Tibial nerve (tissue), 4 donors: Measurements from ENCODE around the gene CHRM3. TPM values are rescaled to one million over a fixed set of nuclear protein-coding genes. Genes with fewer than 3 reads are reported as not detected.
"Not testable (repeated sequence)": the region's sequence is repeated elsewhere in the genome, so short reads cannot be mapped to it uniquely, and the experiment has no call there.

Source experiments
- DNase-seq, 2 donors: peaks; one replicate each; pipeline ENCODE4 v3.0.0-alpha.2; 2019; ENCODE audit warnings: low spot score in 2 of 2
- H3K27ac ChIP-seq, 4 donors: fragments of 200-600 bp; sonication (generic) in 3 of 4; one replicate each; pipeline ENCODE4 v1.5.1; 2017 to 2019; ENCODE audit warnings: mild to moderate bottlenecking in 1 of 4
- H3K27me3 ChIP-seq, 2 donors: fragments of 200-600 bp; sonication (generic) in 1 of 2; one replicate each; pipeline versions ENCODE4 v1.5.1 to v1.6.0; 2017 to 2019
- H3K36me3 ChIP-seq, 3 donors: fragments of 200-600 bp; sonication (generic); one replicate each; pipeline ENCODE4 v1.5.1; 2018 to 2019
- H3K4me1 ChIP-seq, 4 donors: fragments of 200-600 bp; sonication (generic) in 3 of 4; one replicate each; pipeline ENCODE4 v1.5.1; 2017 to 2019
- H3K4me3 ChIP-seq, 4 donors: fragments of 200-600 bp; sonication (generic) in 3 of 4; one replicate each; pipeline ENCODE4 v1.5.1; 2017 to 2019; ENCODE audit warnings: mild to moderate bottlenecking in 1 of 4, moderate library complexity in 1 of 4
- H3K9me3 ChIP-seq, 4 donors: fragments of 200-600 bp; sonication (generic) in 3 of 4; one replicate each; pipeline ENCODE4 v1.5.1; 2017 to 2019
- EP300 ChIP-seq, 2 donors: sonication (generic); formaldehyde crosslinking; IDR thresholded peaks; one replicate each; pipeline ENCODE4 v1.6.1; 2017; ENCODE audit warnings: antibody characterized with exemption in 2 of 2, mild to moderate bottlenecking in 1 of 2
- POLR2A ChIP-seq, 2 donors: fragments of 450-650 bp; IDR thresholded peaks; one replicate each; pipeline ENCODE4 v1.6.1; 2017; ENCODE audit warnings: antibody characterized with exemption in 2 of 2, mild to moderate bottlenecking in 2 of 2, moderate library complexity in 2 of 2
- WGBS, 2 donors: methylation state at CpG; one replicate each; pipeline ENCODE4 v1.1.5; 2018; 5-methylcytosine and 5-hydroxymethylcytosine counted together
- total RNA-seq, 4 donors: library from RNA; depleted of rRNA; stranded (reverse); fragments of >200 nt; gene quantifications; one replicate each; pipeline ENCODE4 v1.1.0, GENCODE V29; 2016
- TF ChIP-seq, protein P1 (sequence below), 5 experiments: fragments of 200-600 bp in 3 of 5; fragments of 450-650 bp in 2 of 5; sonication (generic) in 3 of 5; IDR thresholded peaks; one replicate each; pipeline ENCODE4 v1.5.1; 2016 to 2019; ENCODE audit warnings: antibody characterized with exemption in 5 of 5, mild to moderate bottlenecking in 3 of 5, moderate library complexity in 2 of 5

Gene CHRM3
- total RNA-seq, 4 donors from 2014 or later, result 0.20 to 6.5 (median 1.8) TPM

DNA sequence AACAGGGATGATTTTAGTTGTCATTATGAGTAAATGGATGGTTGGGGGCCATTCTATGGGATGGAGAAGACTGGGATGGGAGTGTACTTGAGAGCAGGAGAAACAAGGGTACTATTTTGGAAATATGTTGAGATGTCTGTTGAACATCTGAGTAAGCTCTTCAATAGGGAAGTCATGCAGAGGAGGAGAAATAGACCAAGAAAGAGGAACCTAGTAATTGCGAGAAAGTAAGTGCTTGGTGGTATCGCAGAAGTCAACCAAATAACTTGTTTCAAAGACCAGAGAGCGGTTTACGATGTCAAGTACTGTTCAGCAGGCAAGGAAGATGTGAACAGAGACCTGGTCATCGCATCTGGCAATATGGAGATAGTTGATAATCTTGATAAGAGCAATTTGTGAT is 22.4 kb upstream of the CHRM3 start:
- H3K4me1 ChIP-seq, result no peaks in the 10 kb centered on the region
- no peaks in the 10 kb centered on the region for H3K27me3 ChIP-seq
- WGBS, 2 donors, result 89 to 92% methylated on average over 5 of the region's 5 CpGs
- TF ChIP-seq, protein P1, sequence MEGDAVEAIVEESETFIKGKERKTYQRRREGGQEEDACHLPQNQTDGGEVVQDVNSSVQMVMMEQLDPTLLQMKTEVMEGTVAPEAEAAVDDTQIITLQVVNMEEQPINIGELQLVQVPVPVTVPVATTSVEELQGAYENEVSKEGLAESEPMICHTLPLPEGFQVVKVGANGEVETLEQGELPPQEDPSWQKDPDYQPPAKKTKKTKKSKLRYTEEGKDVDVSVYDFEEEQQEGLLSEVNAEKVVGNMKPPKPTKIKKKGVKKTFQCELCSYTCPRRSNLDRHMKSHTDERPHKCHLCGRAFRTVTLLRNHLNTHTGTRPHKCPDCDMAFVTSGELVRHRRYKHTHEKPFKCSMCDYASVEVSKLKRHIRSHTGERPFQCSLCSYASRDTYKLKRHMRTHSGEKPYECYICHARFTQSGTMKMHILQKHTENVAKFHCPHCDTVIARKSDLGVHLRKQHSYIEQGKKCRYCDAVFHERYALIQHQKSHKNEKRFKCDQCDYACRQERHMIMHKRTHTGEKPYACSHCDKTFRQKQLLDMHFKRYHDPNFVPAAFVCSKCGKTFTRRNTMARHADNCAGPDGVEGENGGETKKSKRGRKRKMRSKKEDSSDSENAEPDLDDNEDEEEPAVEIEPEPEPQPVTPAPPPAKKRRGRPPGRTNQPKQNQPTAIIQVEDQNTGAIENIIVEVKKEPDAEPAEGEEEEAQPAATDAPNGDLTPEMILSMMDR (IDR thresholded peaks at IDR 0.05), result no peak
- TF ChIP-seq POLR2A (IDR thresholded peaks at IDR 0.05), result no peak
- TF ChIP-seq EP300 (IDR thresholded peaks at IDR 0.05), result no peak
- H3K36me3 ChIP-seq, result no peaks in the 10 kb centered on the region
- no peak overlapping the region for H3K4me3 ChIP-seq
- H3K27ac ChIP-seq, result no peak overlapping the region
- DNase-seq, result no peak
- no peaks in the 10 kb centered on the region for H3K9me3 ChIP-seq

DNA sequence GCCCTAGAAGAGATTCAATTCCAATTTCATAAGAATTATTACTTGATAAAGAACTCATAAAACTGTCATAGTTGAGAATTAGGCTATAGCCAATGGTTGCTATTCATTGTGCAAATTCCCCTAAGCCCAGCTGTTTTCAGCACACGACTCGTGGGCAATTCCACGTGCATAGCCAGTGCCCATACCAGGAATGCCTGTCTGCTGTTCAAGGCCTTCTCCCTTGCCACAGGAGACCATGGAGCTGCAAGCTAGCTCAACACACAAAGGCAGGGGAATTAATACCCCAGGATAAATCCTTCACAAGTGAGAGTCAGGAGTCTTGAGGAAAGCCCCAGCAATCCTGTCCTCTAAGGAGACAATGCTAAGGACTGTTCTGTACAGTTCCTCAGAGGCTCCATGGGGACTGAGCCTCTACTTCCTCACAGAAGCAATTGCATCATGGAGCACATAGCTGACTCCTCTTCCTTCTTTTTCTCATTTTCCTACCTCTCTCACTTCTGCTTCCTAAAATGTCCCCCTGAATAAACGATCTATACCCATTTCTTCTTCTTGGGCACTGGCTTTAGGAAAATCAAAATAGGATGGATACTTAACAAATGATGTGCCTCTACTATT is 19.1 kb upstream of the CHRM3 start:
- H3K36me3 ChIP-seq, result no peaks in the 10 kb centered on the region
- H3K4me3 ChIP-seq, result no peak overlapping the region
- no peak overlapping the region for H3K27ac ChIP-seq
- no peaks in the 10 kb centered on the region for H3K9me3 ChIP-seq
- no peaks in the 10 kb centered on the region for H3K27me3 ChIP-seq
- 82 to 83% methylated on average over 4 of the region's 4 CpGs for WGBS, 2 donors
- H3K4me1 ChIP-seq, result no peaks in the 10 kb centered on the region
- TF ChIP-seq EP300 (IDR thresholded peaks at IDR 0.05) (peak in 1 of 2 donors; percentile 7), POLR2A (IDR thresholded peaks at IDR 0.05) (no peak)
- DNase-seq, result no peak

DNA sequence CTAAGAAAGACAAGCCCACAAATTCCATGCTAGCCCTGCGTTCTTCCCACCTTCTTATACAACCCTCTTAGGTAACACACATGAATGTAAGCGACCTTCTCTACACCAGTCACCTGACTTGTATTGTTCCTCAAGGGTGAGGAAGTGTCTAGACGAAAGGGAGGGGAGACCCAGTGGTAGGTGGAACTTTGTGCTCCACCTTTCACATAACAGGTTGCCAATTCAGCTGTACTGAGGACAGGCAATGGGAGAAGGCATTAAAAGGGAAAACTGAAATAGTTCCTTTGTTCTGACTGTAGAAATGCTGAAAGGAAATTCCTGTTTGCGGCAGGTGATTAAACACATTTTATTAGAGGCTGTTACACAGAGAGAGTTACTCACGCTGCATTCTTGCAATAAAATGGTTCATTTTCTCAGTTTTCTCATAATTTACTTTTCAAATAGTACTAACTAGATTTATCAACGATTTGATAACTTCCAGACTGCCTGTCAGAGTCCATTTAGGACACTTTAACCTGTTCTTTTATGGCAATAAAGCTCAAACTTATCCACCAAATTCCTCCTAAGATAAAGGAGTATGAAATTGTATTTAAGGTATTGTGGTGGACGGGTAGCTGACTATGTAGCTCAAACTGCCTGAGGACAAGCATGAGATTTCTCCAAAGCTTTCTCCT is 17.8 kb upstream of the CHRM3 start:
- WGBS, 2 donors, result 74 to 77% methylated on average over 7 of the region's 7 CpGs
- Histone ChIP-seq H3K4me3 (no peak overlapping the region), H3K36me3 (no peaks in the 10 kb centered on the region), H3K9me3 (no peaks in the 10 kb centered on the region), H3K4me1 (no peaks in the 10 kb centered on the region), H3K27ac (no peak overlapping the region), H3K27me3 (no peaks in the 10 kb centered on the region)
- TF ChIP-seq POLR2A (IDR thresholded peaks at IDR 0.05), result no peak
- no peak for DNase-seq

DNA sequence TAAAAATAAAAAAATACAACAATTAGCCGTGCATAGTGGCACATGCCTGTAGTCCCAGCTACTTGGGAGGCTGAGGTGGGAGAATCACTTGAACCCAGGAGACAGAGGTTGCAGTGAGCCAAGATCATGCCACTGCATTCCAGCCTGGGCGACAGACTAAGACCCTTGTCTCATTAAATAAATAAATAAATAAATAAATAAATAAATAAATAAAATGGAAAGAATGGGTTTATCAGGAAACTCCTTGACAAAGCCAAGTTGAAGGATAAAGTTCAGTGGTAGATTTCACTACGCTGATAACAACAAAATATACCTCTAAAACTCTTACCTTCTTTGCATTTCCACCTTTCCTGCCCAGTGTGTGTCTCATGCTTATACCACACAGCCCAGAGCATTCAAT is 15.5 kb upstream of the CHRM3 start:
- H3K36me3 ChIP-seq, H3K27ac ChIP-seq, H3K4me1 ChIP-seq, H3K27me3 ChIP-seq, H3K4me3 ChIP-seq, DNase-seq, H3K9me3 ChIP-seq: not testable (repeated sequence)
- WGBS, 2 donors, result 61 to 64% methylated on average over 3 of the region's 3 CpGs

DNA sequence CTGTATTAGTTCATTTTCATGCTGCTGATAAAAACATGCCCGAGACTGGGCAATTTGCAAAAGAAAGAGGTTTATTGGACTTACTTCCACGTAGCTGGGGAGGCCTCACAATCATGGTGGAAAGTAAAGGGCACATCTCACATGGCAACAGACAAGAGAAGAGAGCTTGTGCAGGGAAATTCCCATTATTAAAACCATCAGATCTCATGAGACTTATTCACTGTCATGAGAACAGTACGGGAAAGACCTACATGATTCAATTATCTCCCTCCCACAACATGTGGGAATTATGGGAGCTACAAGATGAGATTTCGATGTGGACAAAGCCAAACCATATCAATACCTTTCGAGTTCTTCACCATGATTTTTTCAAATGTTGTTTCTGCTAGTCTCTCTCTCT is 3.7 kb upstream of the CHRM3 start:
- TF ChIP-seq EP300 (IDR thresholded peaks at IDR 0.05), result no peak
- TF ChIP-seq, protein P1 (IDR thresholded peaks at IDR 0.05), result no peak
- TF ChIP-seq POLR2A (IDR thresholded peaks at IDR 0.05), result no peak
- Histone ChIP-seq H3K9me3 (no peaks in the 10 kb centered on the region), H3K4me3 (no peak overlapping the region), H3K27me3 (peaks cover 0 to 20% of the 10 kb centered on the region in 2 donors), H3K27ac (no peak overlapping the region), H3K36me3 (no peaks in the 10 kb centered on the region), H3K4me1 (peaks cover 0 to 19% (median under 1%) of the 10 kb centered on the region in 4 donors)
- no peak for DNase-seq
- WGBS, 2 donors, result 86 to 91% methylated on average over 5 of the region's 5 CpGs

DNA sequence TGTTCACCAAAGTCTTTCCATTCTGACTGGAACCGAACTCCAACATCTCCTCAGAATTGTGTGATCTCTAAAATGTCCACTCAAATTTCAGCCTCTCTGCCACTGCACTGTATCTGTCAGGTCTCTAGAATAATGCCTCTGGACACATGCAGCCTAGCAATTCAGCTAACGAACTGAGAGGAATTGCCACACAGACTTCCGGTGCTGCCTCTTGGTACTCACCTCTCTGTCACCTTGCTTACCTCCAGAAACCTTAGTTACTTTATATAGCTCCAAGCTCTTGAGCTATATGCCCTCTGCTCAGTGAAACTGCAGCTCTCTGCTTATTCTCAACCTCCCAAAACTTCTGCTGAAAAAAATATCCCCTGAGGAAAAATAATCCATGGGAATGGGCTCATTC is 2.7 kb upstream of the CHRM3 start:
- 89 to 92% methylated on average over 3 of the region's 3 CpGs for WGBS, 2 donors
- no peak overlapping the region for H3K27ac ChIP-seq
- DNase-seq, result no peak
- TF ChIP-seq POLR2A (IDR thresholded peaks at IDR 0.05) (no peak), EP300 (IDR thresholded peaks at IDR 0.05) (no peak)
- TF ChIP-seq, protein P1 (IDR thresholded peaks at IDR 0.05), result no peak
- no peak overlapping the region for H3K4me3 ChIP-seq
- H3K9me3 ChIP-seq, result no peaks in the 10 kb centered on the region
- H3K4me1 ChIP-seq, result peaks cover 0 to 26% (median 2%) of the 10 kb centered on the region in 4 donors
- H3K36me3 ChIP-seq, result no peaks in the 10 kb centered on the region
- peaks cover 0 to 30% of the 10 kb centered on the region in 2 donors for H3K27me3 ChIP-seq
